Endodermal cell (in vitro differentiated cells): ENCODE results near the gene SLC26A1. TPM values are rescaled to one million over a fixed set of nuclear protein-coding genes. Genes with fewer than 3 reads are reported as not detected.

Source experiments
- DNase-seq: peaks from one replicate; pipeline ENCODE4 v3.0.0-alpha.2; 2017
- H3K27ac ChIP-seq: 2 replicates; pipeline ENCODE4 v1.5.1; 2013; ENCODE audit warnings: mild to moderate bottlenecking, low read depth, low read length, moderate library complexity
- H3K27me3 ChIP-seq: 2 replicates; pipeline ENCODE4 v1.6.1; 2013; ENCODE audit warnings: mild to moderate bottlenecking, low read length, moderate library complexity; ENCODE audit not compliant: insufficient read depth, control insufficient read depth, poor library complexity, severe bottlenecking
- H3K36me3 ChIP-seq: 2 replicates; pipeline ENCODE4 v1.7.0; 2013; ENCODE audit warnings: mild to moderate bottlenecking, low read length, moderate library complexity; ENCODE audit not compliant: control insufficient read depth, insufficient read depth
- H3K4me1 ChIP-seq: one replicate; pipeline ENCODE4 v1.7.0; 2013; ENCODE audit warnings: low read length; ENCODE audit not compliant: control insufficient read depth, insufficient read depth
- H3K4me3 ChIP-seq: 2 replicates; pipeline ENCODE4 v1.5.1; 2013; ENCODE audit warnings: mild to moderate bottlenecking, low read length, moderate library complexity
- H3K9ac ChIP-seq: 2 replicates; pipeline ENCODE4 v1.6.1; 2013; ENCODE audit warnings: mild to moderate bottlenecking, low read length, moderate library complexity; ENCODE audit not compliant: poor library complexity, severe bottlenecking; ENCODE audit errors: extremely low read depth
- H3K9me3 ChIP-seq: 2 replicates; pipeline ENCODE4 v1.6.1; 2013; ENCODE audit warnings: mild to moderate bottlenecking, low read length, moderate library complexity; ENCODE audit not compliant: control insufficient read depth
- H3K27ac Mint-ChIP-seq: 2 replicates; pipeline ENCODE4 v1.8.0; 2020; ENCODE audit warnings: mixed read lengths
- H3K27me3 Mint-ChIP-seq: 2 replicates; pipeline ENCODE4 v1.8.0; 2021; ENCODE audit warnings: mild to moderate bottlenecking, mixed read lengths; ENCODE audit not compliant: insufficient read depth
- H3K36me3 Mint-ChIP-seq: 2 replicates; pipeline ENCODE4 v1.8.0; 2020; ENCODE audit warnings: low read depth, mixed read lengths
- H3K4me1 Mint-ChIP-seq: 2 replicates; pipeline ENCODE4 v1.8.0; 2020; ENCODE audit warnings: mixed read lengths
- H3K4me3 Mint-ChIP-seq: 2 replicates; pipeline ENCODE4 v1.8.0; 2020; ENCODE audit warnings: mild to moderate bottlenecking, moderate library complexity, mixed read lengths
- H3K9me3 Mint-ChIP-seq: 2 replicates; pipeline ENCODE4 v1.8.0; 2020; ENCODE audit warnings: mild to moderate bottlenecking, mixed read lengths
- WGBS, 2 experiments: methylation state at CpG; one replicate each; pipeline versions ENCODE4 v1.1.5 to v1.1.7; 2013; ENCODE audit warnings: missing lambda C conversion rate in 2 of 2, mixed read lengths in 1 of 2; ENCODE audit not compliant: insufficient coverage in 1 of 2, insufficient read length in 1 of 2; 5-methylcytosine and 5-hydroxymethylcytosine counted together
- total RNA-seq, 2 donors: library from RNA; stranded (reverse); fragmentation: NEBNext Ultra II Directional in 1 of 2; extraction: Animal tissue kit (Norgen Biotek cat#: 25700) in 1 of 2; gene quantifications; 2 replicates in 1 of 2; 3 replicates in 1 of 2; pipeline ENCODE4 v1.2.1, GENCODE V29; 2021
- TF ChIP-seq, protein P1 (sequence below): fragments of 200-600 bp; sonication (generic); conservative IDR thresholded peaks from 2 replicates; pipeline ENCODE4 v1.5.0; 2021; ENCODE audit warnings: antibody characterized with exemption, mild to moderate bottlenecking

The SLC26A1 gene
- total RNA-seq, 2 donors from 2014 or later: 0.55 to 1.0 TPM

DNA sequence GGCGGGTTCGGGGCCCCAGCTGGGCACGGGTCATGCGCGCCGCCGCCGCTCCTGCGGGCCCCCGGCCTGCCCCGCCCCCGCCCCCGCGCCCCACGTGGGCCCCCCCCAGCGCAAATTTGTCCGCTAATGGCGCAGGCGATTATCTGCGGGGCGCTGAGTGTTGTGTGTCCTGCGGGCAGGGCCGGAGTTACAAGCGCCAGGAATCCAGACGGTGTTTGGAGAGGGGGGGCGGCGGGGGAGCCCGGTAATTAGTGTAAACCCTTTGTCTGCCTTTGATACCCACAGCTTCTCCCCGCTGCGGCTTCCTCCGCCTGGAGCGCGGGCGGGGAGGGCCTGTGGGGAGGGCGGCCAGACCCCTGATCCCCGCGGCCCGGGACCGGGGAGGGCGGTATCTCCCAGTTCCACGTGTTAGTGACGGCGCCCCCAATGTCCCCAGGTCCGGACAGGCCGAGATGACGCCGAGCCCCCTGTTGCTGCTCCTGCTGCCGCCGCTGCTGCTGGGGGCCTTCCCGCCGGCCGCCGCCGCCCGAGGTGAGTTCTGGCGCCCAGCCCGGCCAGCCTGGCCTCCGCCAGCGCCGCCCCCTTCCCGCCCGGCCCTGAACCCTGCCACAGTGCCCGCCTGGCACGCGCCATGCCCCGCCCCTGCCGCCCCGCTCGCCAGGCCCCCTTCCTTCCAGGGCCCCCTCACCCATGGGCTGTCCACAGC lies 19.0 kb upstream of the SLC26A1 start:
- no peak overlapping the region for H3K27ac Mint-ChIP-seq
- Histone ChIP-seq H3K36me3 (peaks cover 8% of the 10 kb centered on the region), H3K27me3 (peaks cover 36% of the 10 kb centered on the region), H3K27ac (no peak overlapping the region), H3K9ac (no peak overlapping the region), H3K9me3 (peaks cover under 1% of the 10 kb centered on the region), H3K4me3 (peak overlapping the region; percentile 58), H3K4me1 (peaks cover 3% of the 10 kb centered on the region)
- peaks cover 30% of the 10 kb centered on the region for H3K27me3 Mint-ChIP-seq
- H3K4me1 Mint-ChIP-seq: peaks cover 6% of the 10 kb centered on the region
- peak overlapping the region; percentile 55 for H3K4me3 Mint-ChIP-seq
- TF ChIP-seq, protein P1, sequence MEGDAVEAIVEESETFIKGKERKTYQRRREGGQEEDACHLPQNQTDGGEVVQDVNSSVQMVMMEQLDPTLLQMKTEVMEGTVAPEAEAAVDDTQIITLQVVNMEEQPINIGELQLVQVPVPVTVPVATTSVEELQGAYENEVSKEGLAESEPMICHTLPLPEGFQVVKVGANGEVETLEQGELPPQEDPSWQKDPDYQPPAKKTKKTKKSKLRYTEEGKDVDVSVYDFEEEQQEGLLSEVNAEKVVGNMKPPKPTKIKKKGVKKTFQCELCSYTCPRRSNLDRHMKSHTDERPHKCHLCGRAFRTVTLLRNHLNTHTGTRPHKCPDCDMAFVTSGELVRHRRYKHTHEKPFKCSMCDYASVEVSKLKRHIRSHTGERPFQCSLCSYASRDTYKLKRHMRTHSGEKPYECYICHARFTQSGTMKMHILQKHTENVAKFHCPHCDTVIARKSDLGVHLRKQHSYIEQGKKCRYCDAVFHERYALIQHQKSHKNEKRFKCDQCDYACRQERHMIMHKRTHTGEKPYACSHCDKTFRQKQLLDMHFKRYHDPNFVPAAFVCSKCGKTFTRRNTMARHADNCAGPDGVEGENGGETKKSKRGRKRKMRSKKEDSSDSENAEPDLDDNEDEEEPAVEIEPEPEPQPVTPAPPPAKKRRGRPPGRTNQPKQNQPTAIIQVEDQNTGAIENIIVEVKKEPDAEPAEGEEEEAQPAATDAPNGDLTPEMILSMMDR: no peak
- H3K36me3 Mint-ChIP-seq: peaks cover 8% of the 10 kb centered on the region
- H3K9me3 Mint-ChIP-seq: peaks cover 3% of the 10 kb centered on the region
- peak; percentile 87 for DNase-seq
- WGBS, 2 experiments: 12 to 15% methylated on average over 22 to 67 of the region's 69 CpGs

DNA sequence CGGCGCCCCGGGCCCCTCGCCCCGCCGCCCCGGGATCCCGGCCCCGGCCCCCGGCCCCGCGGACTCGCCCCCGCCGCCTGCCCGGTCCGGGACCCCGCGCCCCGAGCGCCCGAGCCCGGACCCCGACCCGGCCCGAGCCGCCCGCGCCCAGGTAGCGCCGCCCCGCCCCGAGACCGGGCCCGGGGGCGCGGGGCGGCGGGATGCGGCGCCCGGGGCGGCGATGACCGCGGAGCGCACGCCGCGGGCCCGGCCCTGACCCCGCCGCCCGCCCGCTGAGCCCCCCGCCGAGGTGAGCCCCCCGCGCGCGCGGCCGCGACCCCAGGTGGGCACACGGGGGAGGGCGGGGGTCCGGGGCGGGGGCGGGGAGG lies 18.4 kb upstream of the SLC26A1 start:
- Histone ChIP-seq H3K9me3 (peaks cover 6% of the 10 kb centered on the region), H3K9ac (no peak overlapping the region), H3K27ac (no peak overlapping the region), H3K36me3 (peaks cover 8% of the 10 kb centered on the region), H3K4me1 (peaks cover 3% of the 10 kb centered on the region), H3K27me3 (peaks cover 42% of the 10 kb centered on the region), H3K4me3 (no peak overlapping the region)
- Mint-ChIP-seq H3K27me3 (peaks cover 35% of the 10 kb centered on the region), H3K36me3 (peaks cover 8% of the 10 kb centered on the region), H3K9me3 (peaks cover 8% of the 10 kb centered on the region), H3K27ac (no peak overlapping the region), H3K4me1 (peaks cover 6% of the 10 kb centered on the region), H3K4me3 (peak overlapping the region; percentile 55)
- TF ChIP-seq, protein P1: no peak
- WGBS, 2 experiments: 0% methylated on average over 54 of the region's 69 CpGs; no CpG with 5 or more reads in 1 of the 2 experiments
- no peak for DNase-seq

- Mint-ChIP-seq H3K27ac (peak within 1 kb of the TSS; percentile 21), H3K27me3 (peaks cover 41% of the 10 kb centered on the region), H3K9me3 (peaks cover 13% of the 10 kb centered on the region), H3K36me3 (peaks cover 8% of the 10 kb centered on the region), H3K4me1 (peaks cover 6% of the 10 kb centered on the region), H3K4me3 (peak within 1 kb of the TSS; percentile 55)
- Histone ChIP-seq H3K36me3 (peaks cover 8% of the 10 kb centered on the region), H3K27ac (no peak within 1 kb of the TSS), H3K9ac (no peak within 1 kb of the TSS), H3K9me3 (peaks cover 10% of the 10 kb centered on the region), H3K4me3 (peak within 1 kb of the TSS; percentile 58), H3K4me1 (peaks cover 3% of the 10 kb centered on the region), H3K27me3 (peaks cover 47% of the 10 kb centered on the region)
- 0 to 2% methylated on average over 22 to 88 of the region's 89 CpGs for WGBS, 2 experiments
- DNase-seq: peak; percentile 96
- TF ChIP-seq, protein P1: no peak
Observed at GRCh38 chr4:1011022-1011665, 17.9 kb upstream of the SLC26A1 start, which contains the start of gene FGFRL1. FGFRL1 (plus strand) TSS chr4:1011626; CDS start chr4:1012486, 860 bp downstream.
